KMS-11 (cell line): ENCODE results near the gene GPBP1.
A peak's percentile ranks its signal among the peaks of the same experiment; 100 is the strongest.

Experiments
- H2AFZ ChIP-seq: fragments of 200-600 bp; sonication (generic); 2 replicates; pipeline ENCODE4 v1.6.1; 2016; ENCODE audit warnings: antibody characterized with exemption, mixed run types, low read depth
- H3K27ac ChIP-seq: fragments of 200-600 bp; sonication (generic); 2 replicates; pipeline ENCODE4 v1.6.1; 2016; ENCODE audit warnings: mild to moderate bottlenecking, mixed run types
- H3K27me3 ChIP-seq: fragments of 200-600 bp; sonication (generic); 2 replicates; pipeline ENCODE4 v1.6.1; 2017; ENCODE audit warnings: mild to moderate bottlenecking, low read depth, mixed run types, moderate library complexity; ENCODE audit not compliant: insufficient read depth
- H3K36me3 ChIP-seq: fragments of 200-600 bp; sonication (generic); 2 replicates; pipeline ENCODE4 v1.6.1; 2017; ENCODE audit warnings: mild to moderate bottlenecking, mixed run types; ENCODE audit not compliant: insufficient read depth
- H3K4me1 ChIP-seq: fragments of 200-600 bp; sonication (generic); 2 replicates; pipeline ENCODE4 v1.6.1; 2016; ENCODE audit warnings: mild to moderate bottlenecking, low read depth, mixed run types; ENCODE audit not compliant: poor library complexity, severe bottlenecking
- H3K4me2 ChIP-seq: fragments of 200-600 bp; sonication (generic); 2 replicates; pipeline ENCODE4 v1.7.0; 2016; ENCODE audit warnings: mild to moderate bottlenecking, mixed run types
- H3K4me3 ChIP-seq: fragments of 200-600 bp; sonication (generic); IDR thresholded peaks from 2 replicates; pipeline ENCODE4 v1.6.1; 2017; ENCODE audit warnings: low read depth, low read length, mixed read lengths; ENCODE audit not compliant: insufficient read depth
- H3K79me2 ChIP-seq: fragments of 200-600 bp; sonication (generic); 2 replicates; pipeline ENCODE4 v1.6.1; 2016; ENCODE audit warnings: low read depth, mixed run types; ENCODE audit not compliant: insufficient read depth
- H3K9ac ChIP-seq: fragments of 200-600 bp; sonication (generic); 2 replicates; pipeline ENCODE4 v1.6.1; 2016; ENCODE audit warnings: mild to moderate bottlenecking, mixed run types
- H4K20me1 ChIP-seq: fragments of 200-600 bp; sonication (generic); 2 replicates; pipeline ENCODE4 v1.6.1; 2016; ENCODE audit warnings: mild to moderate bottlenecking, mixed run types; ENCODE audit not compliant: insufficient read depth
- TF ChIP-seq, protein P1 (sequence below): fragments of 200-600 bp; sonication (generic); conservative IDR thresholded peaks from 2 replicates; pipeline ENCODE4 v1.6.1; 2017; ENCODE audit warnings: low read depth, mild to moderate bottlenecking, antibody characterized with exemption, low read length, moderate library complexity, mixed read lengths

The GPBP1 gene

DNA sequence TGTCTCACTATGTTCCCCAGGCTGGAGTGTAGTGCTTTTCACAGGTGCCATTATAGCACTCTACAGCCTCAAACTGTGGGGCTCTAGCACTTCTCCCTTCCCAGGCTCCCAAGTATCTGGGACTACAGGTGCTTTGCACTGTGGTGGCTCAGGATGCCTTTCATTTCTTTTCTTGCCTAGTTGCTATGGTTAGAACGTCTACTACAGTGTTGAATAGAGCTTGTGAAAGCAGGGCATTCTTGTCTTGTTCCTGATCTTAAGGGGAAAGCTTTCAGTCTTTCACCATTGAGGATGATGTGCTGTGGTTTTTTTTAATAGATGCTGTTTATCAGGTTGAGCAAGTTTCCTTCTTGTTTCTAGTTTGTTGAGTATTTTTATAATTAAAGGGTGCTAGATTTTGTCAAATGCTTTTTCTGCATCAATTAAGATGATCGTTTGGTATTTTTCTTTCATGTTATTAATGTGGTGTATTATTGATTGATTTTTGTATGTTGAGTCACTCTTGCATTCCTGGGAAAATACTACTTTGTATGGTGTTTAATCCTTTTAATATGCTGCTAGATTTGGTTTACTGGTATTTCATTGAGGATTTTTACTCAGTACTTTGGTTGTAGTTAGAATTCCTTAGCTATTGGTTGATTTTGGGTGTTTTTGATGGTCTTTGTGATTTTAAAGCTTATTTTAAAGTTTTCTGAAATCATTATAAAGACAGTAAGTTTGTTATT, 35.6 kb downstream of the GPBP1 start:
- no peak overlapping the region for H3K9ac ChIP-seq
- H3K36me3 ChIP-seq: no peaks in the 10 kb centered on the region; the same call in 1 of the 2 replicates
- peaks cover 100% of the 10 kb centered on the region for H3K79me2 ChIP-seq
- no peak overlapping the region for H3K4me3 ChIP-seq
- H4K20me1 ChIP-seq: peaks cover 50% of the 10 kb centered on the region
- no peak overlapping the region for H3K27ac ChIP-seq
- no peak overlapping the region for H2AFZ ChIP-seq
- TF ChIP-seq, protein P1, sequence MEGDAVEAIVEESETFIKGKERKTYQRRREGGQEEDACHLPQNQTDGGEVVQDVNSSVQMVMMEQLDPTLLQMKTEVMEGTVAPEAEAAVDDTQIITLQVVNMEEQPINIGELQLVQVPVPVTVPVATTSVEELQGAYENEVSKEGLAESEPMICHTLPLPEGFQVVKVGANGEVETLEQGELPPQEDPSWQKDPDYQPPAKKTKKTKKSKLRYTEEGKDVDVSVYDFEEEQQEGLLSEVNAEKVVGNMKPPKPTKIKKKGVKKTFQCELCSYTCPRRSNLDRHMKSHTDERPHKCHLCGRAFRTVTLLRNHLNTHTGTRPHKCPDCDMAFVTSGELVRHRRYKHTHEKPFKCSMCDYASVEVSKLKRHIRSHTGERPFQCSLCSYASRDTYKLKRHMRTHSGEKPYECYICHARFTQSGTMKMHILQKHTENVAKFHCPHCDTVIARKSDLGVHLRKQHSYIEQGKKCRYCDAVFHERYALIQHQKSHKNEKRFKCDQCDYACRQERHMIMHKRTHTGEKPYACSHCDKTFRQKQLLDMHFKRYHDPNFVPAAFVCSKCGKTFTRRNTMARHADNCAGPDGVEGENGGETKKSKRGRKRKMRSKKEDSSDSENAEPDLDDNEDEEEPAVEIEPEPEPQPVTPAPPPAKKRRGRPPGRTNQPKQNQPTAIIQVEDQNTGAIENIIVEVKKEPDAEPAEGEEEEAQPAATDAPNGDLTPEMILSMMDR: no peak
- H3K27me3 ChIP-seq: no peaks in the 10 kb centered on the region
- peak overlapping the region; percentile 4; the same call in 1 of the 2 replicates for H3K4me2 ChIP-seq
- peaks cover 37% of the 10 kb centered on the region for H3K4me1 ChIP-seq

DNA sequence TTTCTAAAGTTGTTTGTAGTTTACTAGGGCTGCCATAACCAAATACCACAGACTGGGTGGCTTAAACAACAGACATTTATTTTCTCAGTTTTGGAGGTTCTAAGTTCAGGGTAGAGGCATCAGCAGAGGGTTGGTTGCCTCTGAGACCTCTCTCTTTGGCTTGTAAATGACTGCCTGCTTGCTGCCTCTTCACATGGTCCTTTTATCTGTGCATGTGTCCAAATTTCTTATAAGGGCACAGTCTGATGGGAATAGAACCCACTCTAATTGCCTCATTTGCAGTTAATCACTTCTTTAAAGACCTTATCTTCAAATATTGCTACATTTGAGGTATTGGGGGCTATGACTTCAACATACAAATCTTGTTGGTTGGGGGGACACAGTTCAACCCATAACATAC, 36.8 kb downstream of the GPBP1 start:
- Histone ChIP-seq H4K20me1 (peaks cover 41% of the 10 kb centered on the region), H3K79me2 (peaks cover 100% of the 10 kb centered on the region), H3K27ac (no peak overlapping the region), H2AFZ (no peak overlapping the region), H3K27me3 (no peaks in the 10 kb centered on the region), H3K4me3 (no peak overlapping the region), H3K4me2 (no peak overlapping the region), H3K4me1 (peaks cover 49% of the 10 kb centered on the region), H3K9ac (no peak overlapping the region), H3K36me3 (peaks cover 5% of the 10 kb centered on the region; the same call in 1 of the 2 replicates)
- TF ChIP-seq, protein P1: no peak

GRCh38 chr5:57211039-57211438, 37.2 kb downstream of the GPBP1 start:
- Histone ChIP-seq H3K4me1 (peaks cover 53% of the 10 kb centered on the region), H3K79me2 (peaks cover 100% of the 10 kb centered on the region), H3K4me3 (no peak overlapping the region), H3K36me3 (peaks cover 5% of the 10 kb centered on the region; the same call in 1 of the 2 replicates), H4K20me1 (peaks cover 38% of the 10 kb centered on the region), H2AFZ (no peak overlapping the region), H3K27ac (no peak overlapping the region), H3K9ac (no peak overlapping the region), H3K27me3 (no peaks in the 10 kb centered on the region), H3K4me2 (no peak overlapping the region)
- TF ChIP-seq, protein P1: no peak

GRCh38 chr5:57215629-57216195, 41.9 kb downstream of the GPBP1 start:
- H3K36me3 ChIP-seq: peaks cover 5% of the 10 kb centered on the region; the same call in 1 of the 2 replicates
- H3K4me1 ChIP-seq: peaks cover 81% of the 10 kb centered on the region
- no peak overlapping the region for H3K27ac ChIP-seq
- H3K4me3 ChIP-seq: no peak overlapping the region
- H3K79me2 ChIP-seq: peaks cover 98% of the 10 kb centered on the region
- H3K27me3 ChIP-seq: no peaks in the 10 kb centered on the region
- H3K4me2 ChIP-seq: peak overlapping the region; percentile 2; the same call in 1 of the 2 replicates
- no peak overlapping the region for H2AFZ ChIP-seq
- no peak overlapping the region for H3K9ac ChIP-seq
- TF ChIP-seq, protein P1: no peak
- H4K20me1 ChIP-seq: peaks cover 13% of the 10 kb centered on the region; the same call in 1 of the 2 replicates
